ENCODE measurements around the gene FAXC. TPM values are rescaled to one million over a fixed set of nuclear protein-coding genes. Genes with fewer than 3 reads are reported as not detected.
"Not testable (repeated sequence)": the region's sequence is repeated elsewhere in the genome, so short reads cannot be mapped to it uniquely, and the experiment has no call there.

FAXC gene
- total and polyA plus RNA-seq, 8 donors = 0.60 to 6.3 (median 2.4) TPM

- 80 to 87% methylated on average over 4 of the region's 4 CpGs for WGBS, 2 donors
- ATAC-seq = no peak
- H3K27me3 ChIP-seq = no peaks in the 10 kb centered on the region
- no peaks in the 10 kb centered on the region for H3K4me1 ChIP-seq
- FAIRE-seq = no peak
- H3K9me3 ChIP-seq = no peaks in the 10 kb centered on the region
- intact Hi-C loops (cut with DNase I) = no loop called here
- no peak overlapping the region for H3K27ac ChIP-seq
- TF ChIP-seq CTCF (IDR thresholded peaks at IDR 0.05) = no peak
- no peak overlapping the region for H3K4me3 ChIP-seq
- no peak for DNase-seq
- H3K36me3 ChIP-seq = no peaks in the 10 kb centered on the region
Measured at GRCh38 chr6:99345164-99345563, 4.3 kb downstream of the FAXC start.

- no peaks in the 10 kb centered on the region for H3K27me3 ChIP-seq
- no peaks in the 10 kb centered on the region for H3K9me3 ChIP-seq
- DNase-seq (no peak), ATAC-seq (no peak), FAIRE-seq (no peak)
- TF ChIP-seq CTCF (IDR thresholded peaks at IDR 0.05) = no peak
- no peak overlapping the region for H3K4me3 ChIP-seq
- 50 to 65% methylated on average over 3 of the region's 3 CpGs for WGBS, 2 donors
- no peaks in the 10 kb centered on the region for H3K4me1 ChIP-seq
- no peak overlapping the region for H3K27ac ChIP-seq
- no peaks in the 10 kb centered on the region for H3K36me3 ChIP-seq
- intact Hi-C loops (cut with DNase I) = no loop called here
Measured at GRCh38 chr6:99344289-99344688, 5.2 kb downstream of the FAXC start.

GRCh38 chr6:99341862-99342455 is 7.5 kb downstream of the FAXC start:
- H3K27ac ChIP-seq = no peak overlapping the region
- no peak for DNase-seq
- H3K27me3 ChIP-seq = no peaks in the 10 kb centered on the region
- FAIRE-seq = no peak
- no peaks in the 10 kb centered on the region for H3K36me3 ChIP-seq
- H3K9me3 ChIP-seq = no peaks in the 10 kb centered on the region
- TF ChIP-seq CTCF (IDR thresholded peaks at IDR 0.05) = no peak
- WGBS, 2 donors = 84 to 93% methylated on average over 5 of the region's 5 CpGs
- H3K4me3 ChIP-seq = no peak overlapping the region
- ATAC-seq = no peak
- intact Hi-C loops (cut with DNase I) = no loop called here
- H3K4me1 ChIP-seq = no peaks in the 10 kb centered on the region

GRCh38 chr6:99338188-99338587 is 11.3 kb downstream of the FAXC start:
- 48 to 50% methylated on average over 2 of the region's 2 CpGs for WGBS, 2 donors
- H3K4me3 ChIP-seq = no peak overlapping the region
- no peak for FAIRE-seq

GRCh38 chr6:99335298-99335697 is 14.2 kb downstream of the FAXC start:
- H3K9me3 ChIP-seq; H3K27ac ChIP-seq; DNase-seq; H3K4me3 ChIP-seq; H3K4me1 ChIP-seq; H3K27me3 ChIP-seq; ATAC-seq; intact Hi-C loops (cut with DNase I); FAIRE-seq; H3K36me3 ChIP-seq: not testable (repeated sequence)
- 74 to 76% methylated on average over 6 of the region's 6 CpGs for WGBS, 2 donors

More at GRCh38 chr6:99338188-99338587, 11.3 kb downstream of the FAXC start:
- intact Hi-C loops (cut with DNase I) = no loop called here
- Histone ChIP-seq H3K4me1 (no peaks in the 10 kb centered on the region), H3K27ac (no peak overlapping the region), H3K9me3 (no peaks in the 10 kb centered on the region), H3K27me3 (no peaks in the 10 kb centered on the region), H3K36me3 (no peaks in the 10 kb centered on the region)
- no peak for ATAC-seq
- DNase-seq = no peak
- no peak for TF ChIP-seq CTCF (IDR thresholded peaks at IDR 0.05)

Measured in pancreas (tissue), 10 donors.